Measurements from ENCODE around the gene GRAMD2B.
"Not testable (repeated sequence)": the region's sequence is repeated elsewhere in the genome, so short reads cannot be mapped to it uniquely, and the experiment has no call there.

GRAMD2B gene

GRCh38 chr5:126438868-126439267, 15.7 kb downstream of the GRAMD2B start:
- TF ChIP-seq CTCF (IDR thresholded peaks at IDR 0.05; ENCODE audit: insufficient read depth, low read depth, low read length, missing control alignments) = no peak
- DNase-seq (ENCODE audit: low read depth) = no peak

DNA sequence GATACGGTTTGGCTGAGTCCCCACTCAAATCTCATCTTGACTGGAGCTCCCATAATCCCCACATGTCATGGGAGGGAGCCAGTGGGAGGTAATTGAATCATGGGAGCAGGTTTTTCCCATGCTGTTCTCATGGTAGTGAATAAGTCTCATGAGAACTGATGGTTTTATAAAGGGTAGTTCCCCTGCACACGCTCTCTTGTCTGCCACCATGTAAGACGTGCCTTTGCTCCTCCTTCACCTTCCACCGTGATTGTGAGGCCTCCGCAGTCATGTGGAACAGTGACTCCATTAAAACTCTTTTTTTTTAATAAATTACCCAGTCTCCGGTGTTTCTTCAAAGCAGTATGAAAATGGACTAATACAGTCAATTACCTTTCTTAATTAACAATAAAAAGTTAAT, 16.5 kb downstream of the GRAMD2B start:
- DNase-seq (ENCODE audit: low read depth); H3K4me3 ChIP-seq (ENCODE audit: low read length): not testable (repeated sequence)

More at GRCh38 chr5:126438868-126439267, 15.7 kb downstream of the GRAMD2B start:
- no peak overlapping the region for H3K4me3 ChIP-seq (ENCODE audit: low read length)

DNA sequence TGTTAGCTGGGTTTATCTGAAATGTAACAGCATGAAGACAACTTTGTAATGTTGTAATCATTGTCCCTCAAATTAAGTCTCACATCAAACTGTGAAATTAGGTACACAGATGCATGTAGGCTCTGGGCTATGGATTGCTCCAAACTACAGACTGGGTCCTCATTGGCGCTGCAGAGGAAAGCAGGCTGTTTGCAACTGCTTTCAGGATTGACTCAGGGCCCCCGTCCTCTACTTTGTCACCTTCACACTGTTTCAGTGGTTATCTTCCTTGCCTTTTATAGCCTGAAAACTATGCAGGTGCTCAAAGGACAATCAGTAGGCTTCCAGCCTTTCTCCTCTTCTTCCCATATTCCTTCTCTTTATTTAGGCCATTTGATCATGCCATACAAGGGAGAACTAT, 18.0 kb downstream of the GRAMD2B start:
- TF ChIP-seq CTCF (IDR thresholded peaks at IDR 0.05; ENCODE audit: insufficient read depth, low read depth, low read length, missing control alignments) = no peak

DNA sequence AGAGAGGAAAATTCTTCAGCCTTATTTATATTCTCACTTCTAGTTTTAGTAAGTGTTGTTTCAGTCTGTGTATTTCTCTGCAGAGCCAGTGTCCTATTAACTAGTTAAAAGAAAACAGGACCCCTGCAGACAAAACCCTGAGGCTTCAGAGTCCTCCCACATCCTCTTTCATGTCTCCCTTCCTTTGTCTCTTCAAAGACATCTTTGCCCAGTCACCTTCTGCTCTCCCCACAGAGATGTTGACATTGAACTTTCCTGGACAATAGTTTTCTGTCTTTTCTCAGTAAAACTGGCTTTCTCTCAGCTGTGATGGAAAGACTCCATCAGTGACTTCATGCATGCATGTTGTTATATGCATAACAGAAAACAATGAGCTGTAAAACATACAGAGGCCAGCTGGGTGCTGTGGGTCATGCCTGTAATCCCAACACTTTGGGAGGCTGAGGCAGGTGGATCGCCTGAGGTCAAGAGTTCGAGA, 20.2 kb downstream of the GRAMD2B start:
- H3K4me3 ChIP-seq (ENCODE audit: low read length) = no peak overlapping the region
- DNase-seq (ENCODE audit: low read depth) = no peak
- no peak for TF ChIP-seq CTCF (IDR thresholded peaks at IDR 0.05; ENCODE audit: insufficient read depth, low read depth, low read length, missing control alignments)

More for the DNA sequence above, 18.0 kb downstream of the GRAMD2B start:
- no peak overlapping the region for H3K4me3 ChIP-seq (ENCODE audit: low read length)
- DNase-seq (ENCODE audit: low read depth) = no peak

DNA sequence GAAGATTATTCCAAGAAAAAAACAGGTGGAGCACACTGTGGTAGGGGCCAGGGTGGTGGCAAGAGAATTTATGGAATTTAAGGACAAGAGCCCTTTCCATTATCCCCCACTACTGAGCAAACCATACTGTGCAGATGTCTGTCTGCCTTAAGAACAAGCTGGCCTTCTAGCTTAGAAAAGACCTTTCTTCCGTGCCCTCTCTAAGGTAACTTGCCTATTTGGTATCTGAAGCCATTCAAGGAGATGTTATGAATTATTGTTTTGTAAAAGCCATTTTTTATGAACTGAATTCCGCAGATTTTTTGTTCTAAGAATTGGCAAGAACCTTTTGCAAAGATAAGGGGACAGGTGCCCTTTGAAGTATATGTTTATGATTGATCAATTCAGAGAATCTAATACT, 20.9 kb downstream of the GRAMD2B start:
- no peak for TF ChIP-seq CTCF (IDR thresholded peaks at IDR 0.05; ENCODE audit: insufficient read depth, low read depth, low read length, missing control alignments)
- no peak for DNase-seq (ENCODE audit: low read depth)
- no peak overlapping the region for H3K4me3 ChIP-seq (ENCODE audit: low read length)

- H3K4me3 ChIP-seq (ENCODE audit: low read length) = no peak overlapping the region
- no peak for TF ChIP-seq CTCF (IDR thresholded peaks at IDR 0.05; ENCODE audit: insufficient read depth, low read depth, low read length, missing control alignments)
- peak; percentile 89 for DNase-seq (ENCODE audit: low read depth)
Observed at GRCh38 chr5:126445502-126446174, 22.4 kb downstream of the GRAMD2B start.

DNA sequence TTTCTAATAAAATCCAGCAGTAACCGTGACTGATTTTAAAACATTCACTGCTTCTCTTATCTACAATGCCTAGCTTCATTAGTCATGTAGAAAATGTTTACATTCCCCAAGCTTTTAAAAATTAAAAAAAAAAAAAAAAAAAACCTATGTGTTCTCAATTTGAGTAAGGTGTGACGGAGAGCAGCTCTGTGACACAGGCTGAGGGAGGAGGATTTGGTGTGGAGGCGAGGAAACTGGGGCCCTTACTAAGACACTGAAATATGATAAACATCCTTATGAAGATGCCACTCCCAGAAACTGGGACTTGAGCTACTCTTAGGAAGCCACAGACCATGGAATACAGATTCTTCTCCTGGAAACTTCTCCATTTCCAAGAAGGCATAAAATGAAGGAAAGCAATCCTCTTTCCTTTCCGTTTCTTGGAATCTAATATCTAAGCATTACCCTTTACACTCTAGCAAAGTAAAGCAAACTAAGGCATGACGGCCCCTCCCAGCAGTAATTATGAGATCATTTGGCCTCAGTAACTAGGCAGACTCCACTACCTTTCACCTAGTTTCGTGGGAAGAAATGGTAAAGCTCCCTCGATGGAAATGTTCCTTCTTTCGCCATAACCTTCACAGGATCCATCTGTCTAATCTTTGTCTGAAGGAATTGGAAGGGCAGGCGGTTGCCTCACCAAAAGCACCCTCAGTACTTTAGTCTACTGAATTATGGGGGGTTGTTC, 23.5 kb downstream of the GRAMD2B start:
- DNase-seq (ENCODE audit: low read depth) = peak; percentile 99
- TF ChIP-seq CTCF (IDR thresholded peaks at IDR 0.05; ENCODE audit: insufficient read depth, low read depth, low read length, missing control alignments) = no peak
- H3K4me3 ChIP-seq (ENCODE audit: low read length) = no peak overlapping the region
